GM12878 (cell line): ENCODE results near the gene FAM186B. TPM values are rescaled to one million over a fixed set of nuclear protein-coding genes. Genes with fewer than 3 reads are reported as not detected.

ENCODE experiments used
- ATAC-seq: fragments of 200-7000 bp; cut with Tn5 transposase; 3 replicates; pipeline ENCODE4 v1.9.1; 2020; ENCODE audit warnings: mild to moderate bottlenecking, moderate library complexity
- BruUV-seq: library from RNA; stranded (reverse); fragments of 400-500 nt; replicated peaks from 2 replicates; lab custom pipeline; 2021; lab: Mats Ljungman, UMichigan
- CTCF ChIA-PET: fragments of 300-600 bp; sonication (Branson Sonifier 250); formaldehyde crosslinking; extraction: SDS; loops from one replicate; lab custom pipeline; 2021; ENCODE audit warnings: inconsistent platforms; lab: Yijun Ruan, JAX
- POLR2A ChIA-PET: fragments of 350-600 bp; formaldehyde crosslinking; extraction: SDS; loops from one replicate; lab custom pipeline; 2021; ENCODE audit warnings: inconsistent platforms; lab: Charles Lee
- RAD21 ChIA-PET: fragments of 300-600 bp; sonication (Branson Sonifier 250); formaldehyde crosslinking; loops from one replicate; lab custom pipeline; 2023; ENCODE audit warnings: antibody characterized with exemption; ENCODE audit not compliant: unreplicated experiment; lab: Charles Lee
- SMC1A ChIA-PET: fragments of 300-600 bp; sonication (Branson Sonifier 250); formaldehyde crosslinking; loops from one replicate; lab custom pipeline; 2023; ENCODE audit not compliant: unreplicated experiment, uncharacterized antibody; lab: Charles Lee
- DNase-seq: peaks from one replicate; pipeline ENCODE4 v3.0.0-alpha.2; 2011; ENCODE audit warnings: low read depth, low spot score
- FAIRE-seq: peaks from 3 replicates; lab custom pipeline; 2011; peaks lifted over from hg19 to GRCh38; lab: Jason Lieb, UNC
- H2AFZ ChIP-seq: 2 replicates; pipeline ENCODE4 v1.6.0; 2011; ENCODE audit warnings: low read depth, low read length, control low read depth; ENCODE audit not compliant: control insufficient read depth
- H3K27ac ChIP-seq: 2 replicates; pipeline ENCODE4 v1.5.1; 2011; ENCODE audit warnings: control low read depth; ENCODE audit not compliant: control insufficient read depth, insufficient read depth
- H3K27me3 ChIP-seq, 2 experiments: replicated peaks in 1 of 2; 2 replicates each; pipeline versions ENCODE4 v1.6.0 to v1.6.1; 2011; ENCODE audit warnings: low read length in 1 of 2; ENCODE audit not compliant: control insufficient read depth in 2 of 2, insufficient read depth in 2 of 2
- H3K36me3 ChIP-seq, 2 experiments: 2 replicates each; pipeline ENCODE4 v1.5.1; 2011; ENCODE audit warnings: low read length in 1 of 2; ENCODE audit not compliant: control insufficient read depth in 2 of 2, insufficient read depth in 2 of 2
- H3K4me1 ChIP-seq: 2 replicates; pipeline ENCODE4 v1.6.1; 2011; ENCODE audit warnings: mild to moderate bottlenecking, low read length, moderate library complexity, mixed read lengths; ENCODE audit not compliant: control insufficient read depth, insufficient read depth
- H3K4me2 ChIP-seq: 2 replicates; pipeline ENCODE4 v1.6.0; 2011; ENCODE audit warnings: control low read depth; ENCODE audit not compliant: control insufficient read depth, insufficient read depth
- H3K4me3 ChIP-seq: fragments of 200-600 bp; sonication (generic); 2 replicates; pipeline ENCODE4 v1.5.1; 2016
- H3K79me2 ChIP-seq: 2 replicates; pipeline ENCODE4 v1.6.0; 2011; ENCODE audit warnings: low read length; ENCODE audit not compliant: control insufficient read depth, insufficient read depth
- H3K9ac ChIP-seq: 2 replicates; pipeline ENCODE4 v1.8.0; 2011; ENCODE audit warnings: low read length, control low read depth, mixed read lengths; ENCODE audit not compliant: control insufficient read depth, insufficient read depth
- H3K9me3 ChIP-seq: replicated peaks from 3 replicates; pipeline ENCODE4 v1.5.1; 2011; ENCODE audit warnings: mild to moderate bottlenecking, low read length; ENCODE audit not compliant: control insufficient read depth, insufficient read depth
- H4K20me1 ChIP-seq: 2 replicates; pipeline ENCODE4 v1.6.0; 2011; ENCODE audit not compliant: control insufficient read depth, insufficient read depth
- ATF2 ChIP-seq: IDR thresholded peaks from 2 replicates; pipeline ENCODE4 v1.6.1; 2012; ENCODE audit warnings: low read length, inconsistent platforms
- BCL11A ChIP-seq: IDR thresholded peaks from 2 replicates; pipeline ENCODE4 v1.6.1; 2011; ENCODE audit warnings: low read depth, low read length
- BMI1 ChIP-seq: fragments of 450-650 bp; IDR thresholded peaks from 2 replicates; pipeline ENCODE4 v1.6.1; 2016; ENCODE audit warnings: mild to moderate bottlenecking, moderate library complexity, borderline replicate concordance
- ETV6 ChIP-seq, 2 experiments: fragments of 450-650 bp in 1 of 2; IDR thresholded peaks in 1 of 2; conservative IDR thresholded peaks in 1 of 2; 2 replicates each; pipeline ENCODE4 v1.6.1; 2014; ENCODE audit warnings: antibody characterized with exemption in 1 of 2, borderline replicate concordance in 1 of 2, low read depth in 1 of 2, mild to moderate bottlenecking in 1 of 2, moderate library complexity in 1 of 2
- MEF2A ChIP-seq: IDR thresholded peaks from 2 replicates; pipeline ENCODE4 v1.6.1; 2011; ENCODE audit warnings: low read depth, mild to moderate bottlenecking, low read length, moderate library complexity; ENCODE audit not compliant: insufficient read depth
- MYB ChIP-seq: fragments of 150-350 bp; IDR thresholded peaks from 2 replicates; pipeline ENCODE4 v1.6.1; 2014; ENCODE audit warnings: mild to moderate bottlenecking, low read depth, low read length, borderline replicate concordance
- MYC ChIP-seq: IDR thresholded peaks from 2 replicates; pipeline ENCODE4 v1.6.1; 2011; ENCODE audit warnings: mild to moderate bottlenecking, low read length, moderate library complexity, inconsistent platforms; ENCODE audit not compliant: insufficient read depth, insufficient replicate concordance, insufficient read length, severe bottlenecking
- RAD51 ChIP-seq: fragments of 450-650 bp; IDR thresholded peaks from 2 replicates; pipeline ENCODE4 v1.6.1; 2016; ENCODE audit warnings: moderate library complexity, mild to moderate bottlenecking, inconsistent platforms
- SMARCA5 ChIP-seq: fragments of 450-650 bp; IDR thresholded peaks from 2 replicates; pipeline ENCODE4 v1.6.1; 2017; ENCODE audit warnings: mild to moderate bottlenecking
- SREBF1 ChIP-seq: IDR thresholded peaks from 2 replicates; pipeline ENCODE4 v1.6.1; 2012; ENCODE audit warnings: mild to moderate bottlenecking, low read length
- TARDBP ChIP-seq: IDR thresholded peaks from 2 replicates; pipeline ENCODE4 v1.6.1; 2016; ENCODE audit warnings: borderline replicate concordance
- USF2 ChIP-seq: IDR thresholded peaks from 2 replicates; pipeline ENCODE4 v1.6.1; 2011; ENCODE audit warnings: low read depth, low read length, improper control_type of control experiment, borderline replicate concordance
- YY1 ChIP-seq: IDR thresholded peaks from 2 replicates; pipeline ENCODE4 v1.6.1; 2011; ENCODE audit warnings: low read depth, mild to moderate bottlenecking, low read length
- ZBTB11 ChIP-seq: fragments of 450-650 bp; formaldehyde crosslinking; IDR thresholded peaks from 2 replicates; pipeline ENCODE4 v1.5.0; 2022; ENCODE audit warnings: mild to moderate bottlenecking, missing genetic modification characterization
- WGBS: methylation state at CpG from one replicate; pipeline ENCODE4 v1.1.6; 2016; ENCODE audit warnings: low lambda C conversion rate; ENCODE audit not compliant: insufficient replicate concordance, insufficient coverage; ENCODE audit errors: missing lambda C conversion rate; 5-methylcytosine and 5-hydroxymethylcytosine counted together
- in situ Hi-C: fragments of 300-500 bp; cut with MboI; formaldehyde crosslinking; loops from 9 replicates; pipeline ENCODE4 v1.14.3; 2018; ENCODE audit warnings: mixed read lengths
- intact Hi-C: fragments of 100-400 bp; cut with micrococcal nuclease; formaldehyde crosslinking; loops from one replicate; pipeline ENCODE4 v1.14.2; 2022; ENCODE audit not compliant: unreplicated experiment
- polyA plus RNA-seq, 11 experiments: library from polyadenylated mRNA; depleted of rRNA in 4 of 11; unstranded in 6 of 11; stranded (reverse) in 5 of 11; fragments of >200 nt; fragmentation: Nextera tagmentation in 4 of 11; fragmentation: Illumina TruSeq in 1 of 11; extraction: Ambion mirVana in 4 of 11; extraction: Trizol in 1 of 11; gene quantifications; 1 replicate in 1 of 11; 2 replicates in 10 of 11; pipeline versions ENCODE4 v1.2.1 to v1.2.3, GENCODE V29; 2011 to 2016; ENCODE audit warnings: inconsistent platforms in 2 of 11, missing spikeins in 2 of 11, low read depth in 1 of 11
- total RNA-seq, 4 experiments: library from RNA; depleted of rRNA in 3 of 4; stranded (reverse); fragments of >200 nt in 3 of 4; fragmentation: Illumina TruSeq in 1 of 4; extraction: Trizol in 1 of 4; gene quantifications; 2 replicates each; pipeline versions ENCODE4 v1.2.1 to v1.2.3, GENCODE V29; 2013 to 2021

FAM186B gene
- total and polyA plus RNA-seq, 10 of the 15 experiments (the other 5 are each of a cell fraction or from before 2014, with no cell fraction given), result 0.13 to 0.79 (median 0.51) TPM

- TF ChIP-seq TARDBP, result no peak
- no peak for TF ChIP-seq SREBF1
- no peak for TF ChIP-seq BCL11A
Observed at GRCh38 chr12:49649445-49649844, 44.0 kb upstream of the FAM186B start (continued).

GRCh38 chr12:49648712-49649003 is 43.2 kb upstream of the FAM186B start:
- DNase-seq, result no peak
- Histone ChIP-seq H3K9me3 (no peaks in the 10 kb centered on the region), H3K79me2 (no peaks in the 10 kb centered on the region), H3K36me3 (peaks cover 41 to 53% of the 10 kb centered on the region in 2 experiments), H3K4me1 (no peaks in the 10 kb centered on the region), H3K9ac (no peak overlapping the region), H2AFZ (no peak overlapping the region), H3K4me2 (no peak overlapping the region), H3K27ac (no peak overlapping the region), H4K20me1 (no peaks in the 10 kb centered on the region; the same call in 1 of the 2 replicates), H3K27me3 (no peaks in the 10 kb centered on the region), H3K4me3 (no peak overlapping the region)
- ChIA-PET POLR2A (interaction anchor here (1.2 to 3.9 kb wide), 3 partner anchors 11 to 56 kb away, joined by 3 to 28 read pairs (median 6); no protein-coding TSS in a partner anchor), CTCF (interaction anchor here (0.8 to 20.4 kb wide), 6 partner anchors 11 to 130 kb away, joined by 3 to 486 read pairs (median 4); partner anchors contain the start of gene FMNL3), RAD21 (interaction anchor here (0.8 to 2.6 kb wide), 5 partner anchors 11 to 59 kb away, joined by 3 to 10 read pairs (median 5); partner anchors contain the start of gene FMNL3), SMC1A (interaction anchor here (0.6 to 10.9 kb wide), 9 partner anchors 10 to 94 kb away, joined by 3 to 191 read pairs (median 5); partner anchors contain the start of genes FMNL3, PRPF40B and TMBIM6)
- BruUV-seq, result no TSS peak
- WGBS, result 97% methylated on average over 3 of the region's 3 CpGs
- no peak for ATAC-seq
- FAIRE-seq, result no peak
- in situ Hi-C loops, result loop anchor here (10.0 kb wide), 1 partner anchor 186 kb away; no protein-coding TSS in a partner anchor
- intact Hi-C loops, result no loop called here
- TF ChIP-seq MYC (no peak), RAD51 (no peak), YY1 (no peak), USF2 (no peak), ZBTB11 (no peak), SMARCA5 (no peak), ATF2 (no peak), BMI1 (no peak), MYB (no peak), MEF2A (no peak), ETV6 (conservative IDR thresholded peaks at IDR 0.05 in 1 of 2, IDR thresholded peaks at IDR 0.05 in 1 of 2; ENCODE audit: borderline replicate concordance in 1 of 2, low read depth in 1 of 2) (no peak)
